ENCODE results near the gene SSC4D. TPM values are rescaled to one million over a fixed set of nuclear protein-coding genes. Genes with fewer than 3 reads are reported as not detected.

SSC4D gene
- total and polyA plus RNA-seq, 2 of the 8 experiments (the other 6 are each of a cell fraction or from before 2014, with no cell fraction given) = 11.8 to 27.5 TPM

DNA sequence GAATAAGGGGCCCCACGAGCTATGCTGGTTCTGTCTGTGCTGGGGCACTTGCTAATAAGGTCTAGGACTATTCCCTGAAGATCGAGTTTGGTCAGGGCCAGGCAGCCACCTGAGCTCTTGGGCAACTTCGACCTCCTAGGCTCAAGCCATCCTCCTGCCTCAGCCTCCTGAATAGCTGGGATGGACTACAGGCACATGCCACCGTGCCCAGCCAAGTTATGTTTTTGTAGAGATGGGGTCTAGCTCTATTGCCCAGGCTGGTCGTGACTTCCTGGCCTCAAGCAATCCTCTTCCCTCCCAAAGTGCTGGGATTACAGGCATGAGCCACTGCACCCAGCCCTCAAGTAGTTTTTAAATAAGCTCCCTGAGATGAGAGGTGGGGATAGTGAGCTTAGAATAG, 18.1 kb upstream of the SSC4D start:
- Histone ChIP-seq H2BK120ac (replicated peaks; ENCODE audit: low read depth, low read length) (no peak overlapping the region), H3K4me3 (ENCODE audit: extremely low read depth in 1 of 4, insufficient read depth in 2 of 4, low read depth in 3 of 4, low read length in 4 of 4) (no peak overlapping the region), H3K56ac (replicated peaks; ENCODE audit: insufficient read length, low read depth, low read length) (no peak overlapping the region), H3K14ac (ENCODE audit: insufficient read length) (no peak overlapping the region), H3K36me3 (ENCODE audit: control insufficient read depth in 2 of 4, insufficient read depth in 4 of 4, low read length in 3 of 4) (no peaks in the 10 kb centered on the region), H4K5ac (ENCODE audit: insufficient read length, low read depth, low read length) (no peak overlapping the region), H3K23ac (ENCODE audit: insufficient read length) (no peak overlapping the region), H2BK15ac (ENCODE audit: low read length) (no peak overlapping the region), H3K9ac (replicated peaks in 1 of 4; ENCODE audit: extremely low read depth in 1 of 4, low read depth in 3 of 4, low read length in 3 of 4) (no peak overlapping the region), H3K79me1 (ENCODE audit: low read depth, low read length) (no peaks in the 10 kb centered on the region; the same call in 1 of the 2 replicates), H2BK20ac (ENCODE audit: low read length) (0 out of 2 replicates have a peak overlapping the region, but pooled peaks have one; percentile 80), H3K4me1 (replicated peaks in 1 of 4; ENCODE audit: control insufficient read depth in 3 of 4, insufficient read depth in 4 of 4, low read length in 3 of 4) (peaks cover 3 to 9% (median 5%) of the 10 kb centered on the region in 4 experiments), H3K27ac (ENCODE audit: low read depth, low read length) (no peak overlapping the region), H2AFZ (ENCODE audit: low read length) (no peak overlapping the region), H3K27me3 (replicated peaks in 1 of 4; ENCODE audit: control insufficient read depth in 3 of 4, extremely low read depth in 1 of 4, insufficient read depth in 3 of 4, low read length in 3 of 4) (no peaks in the 10 kb centered on the region), H2BK5ac (ENCODE audit: low read depth, low read length) (no peak overlapping the region), H2AK5ac (ENCODE audit: low read depth, low read length) (no peak overlapping the region), H3K4ac (replicated peaks; ENCODE audit: insufficient read length, low read depth, low read length) (no peak overlapping the region), H2BK12ac (ENCODE audit: low read depth, low read length) (no peak overlapping the region), H4K8ac (ENCODE audit: extremely low read depth, insufficient read depth, low read length) (no peak overlapping the region), H4K91ac (replicated peaks; ENCODE audit: insufficient read length, low read length) (no peak overlapping the region), H3K9me3 (ENCODE audit: insufficient read depth in 2 of 2, low read depth in 1 of 2, low read length in 1 of 2) (no peaks in the 10 kb centered on the region), H3K18ac (ENCODE audit: extremely low read depth, low read length) (no peak overlapping the region), H3K4me2 (ENCODE audit: insufficient read depth in 1 of 2, low read depth in 2 of 2, low read length in 2 of 2) (no peak overlapping the region), H3K23me2 (ENCODE audit: low read depth, low read length) (no peaks in the 10 kb centered on the region), H3K79me2 (ENCODE audit: control insufficient read depth in 1 of 2, insufficient read depth in 2 of 2, low read length in 2 of 2) (no peaks in the 10 kb centered on the region), H4K20me1 (replicated peaks in 1 of 2; ENCODE audit: control insufficient read depth in 1 of 2, insufficient read depth in 2 of 2, low read length in 2 of 2) (no peaks in the 10 kb centered on the region)
- FAIRE-seq (no peak), DNase-seq (ENCODE audit: low read depth in 1 of 2, low spot score in 2 of 2) (no peak)
- POLR2A ChIA-PET (ENCODE audit: partially characterized antibody) = interaction anchor here (0.7 to 1.9 kb wide), 3 partner anchors 9 to 69 kb away, joined by 3 to 8 read pairs (median 5); partner anchors contain the start of gene YWHAG
- CTCF ChIA-PET (ENCODE audit: partially characterized antibody) = interaction anchor here (0.6 kb wide), 1 partner anchor 39 kb away, joined by 3 read pairs; no protein-coding TSS in a partner anchor
- 98% methylated on average over 5 of the region's 5 CpGs; no CpG with 5 or more reads in 1 of the 2 experiments for WGBS, 2 experiments (ENCODE audit: extremely low coverage in 1 of 2, insufficient coverage in 1 of 2, insufficient read length in 1 of 2, insufficient replicate concordance in 2 of 2, low coverage in 1 of 2, low lambda C conversion rate in 2 of 2, missing lambda C conversion rate in 1 of 2)
- TF ChIP-seq BRCA1 (IDR thresholded peaks at IDR 0.05; ENCODE audit: low read depth, low read length) (no peak), NRF1 (IDR thresholded peaks at IDR 0.05; ENCODE audit: low read depth, low read length) (no peak), NANOG (IDR thresholded peaks at IDR 0.05; ENCODE audit: insufficient read depth, low read depth, low read length, poor library complexity, severe bottlenecking) (no peak), GTF2F1 (IDR thresholded peaks at IDR 0.05; ENCODE audit: borderline replicate concordance, low read depth, low read length) (no peak), CREB1 (IDR thresholded peaks at IDR 0.05) (no peak), JUND (IDR thresholded peaks at IDR 0.05; ENCODE audit: low read length) (no peak), HDAC6 (IDR thresholded peaks at IDR 0.05; ENCODE audit: low read depth, low read length) (no peak), MAFK (IDR thresholded peaks at IDR 0.05; ENCODE audit: low read depth, low read length) (no peak), SP2 (IDR thresholded peaks at IDR 0.05; ENCODE audit: low read length) (no peak), TCF12 (IDR thresholded peaks at IDR 0.05; ENCODE audit: low read depth, low read length) (no peak), RFX5 (IDR thresholded peaks at IDR 0.05; ENCODE audit: borderline replicate concordance, low read depth, low read length) (no peak), ASH2L (IDR thresholded peaks at IDR 0.05; ENCODE audit: low read length) (no peak), CBX8 (IDR thresholded peaks at IDR 0.05; ENCODE audit: borderline replicate concordance, low read depth, low read length) (no peak), JUN (IDR thresholded peaks at IDR 0.05; ENCODE audit: low read depth, low read length) (no peak), BCL11A (IDR thresholded peaks at IDR 0.05; ENCODE audit: low read depth in 2 of 2, low read length in 2 of 2) (no peak)
